H54 (cell line): Measurements from ENCODE around the gene GAS2.

ENCODE experiments used
- DNase-seq: peaks from one replicate; pipeline ENCODE4 v3.0.0; 2011; ENCODE audit warnings: low spot score, mixed read lengths; ENCODE audit not compliant: insufficient read length
- FAIRE-seq: peaks from 3 replicates; lab custom pipeline; 2011; peaks lifted over from hg19 to GRCh38; lab: Jason Lieb, UNC
- POLR2A ChIP-seq: IDR thresholded peaks from 2 replicates; pipeline ENCODE4 v1.6.1; 2011; ENCODE audit warnings: low read depth, mild to moderate bottlenecking, low read length

The GAS2 gene

DNA sequence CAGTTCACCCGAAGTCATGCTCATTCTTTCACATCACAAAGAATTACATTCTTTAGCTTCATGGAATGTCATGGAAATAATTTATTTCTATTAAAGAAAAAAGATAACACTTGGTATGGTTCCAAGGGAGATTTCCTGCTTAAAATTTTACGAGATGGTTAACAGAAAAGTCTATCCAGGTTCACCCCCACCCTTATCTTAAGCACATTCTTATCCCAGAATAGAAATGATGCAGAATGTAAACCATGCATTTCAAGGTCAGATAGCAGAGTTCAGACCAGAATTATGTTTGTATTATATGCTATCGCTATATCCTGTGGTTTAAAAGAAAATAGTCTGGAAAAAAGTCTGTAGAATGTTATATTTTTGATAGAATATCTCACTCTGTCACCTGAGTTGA lies 58.7 kb downstream of the GAS2 start:
- DNase-seq (no peak), FAIRE-seq (no peak)

DNA sequence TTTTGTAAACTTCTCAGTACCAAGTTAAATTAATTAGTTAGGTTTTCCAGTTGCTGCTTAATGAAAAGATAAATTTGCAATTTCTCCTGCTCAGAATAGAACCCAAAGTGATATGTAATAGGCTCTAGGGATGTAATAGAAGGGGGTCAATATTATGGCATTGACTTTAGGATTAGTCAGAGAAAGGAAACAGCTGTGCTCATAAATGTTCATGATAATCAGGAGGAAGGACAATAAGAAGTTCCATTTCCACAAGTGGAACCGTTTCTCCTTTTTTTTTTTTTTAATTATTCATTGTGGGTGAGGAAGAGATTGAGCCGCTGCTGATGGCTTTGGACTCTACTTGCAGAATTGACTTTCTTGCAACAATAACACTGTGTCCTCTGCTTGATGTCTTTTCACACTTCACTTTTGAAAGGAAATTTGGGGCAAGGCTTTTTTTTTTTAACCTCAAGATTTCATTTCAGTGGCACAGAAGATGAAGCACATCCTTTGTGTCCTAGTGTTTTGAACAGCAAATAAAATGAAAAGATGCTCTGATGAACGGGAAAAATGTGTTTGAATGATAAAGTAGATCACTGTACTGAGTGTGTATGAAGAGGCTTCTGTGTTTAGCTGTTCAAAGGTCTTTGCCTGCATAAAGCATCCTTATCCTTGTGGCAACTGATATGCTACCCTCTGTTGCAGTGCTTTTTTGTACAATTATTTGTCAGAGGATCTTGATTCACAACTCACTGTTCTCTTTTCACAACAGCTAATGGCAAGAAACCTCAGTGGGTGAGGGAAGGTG lies 62.4 kb downstream of the GAS2 start:
- no peak for DNase-seq
- TF ChIP-seq POLR2A = no peak
- FAIRE-seq = no peak

More for the DNA sequence above, 58.7 kb downstream of the GAS2 start:
- TF ChIP-seq POLR2A = no peak

GRCh38 chr11:22730319-22730718 lies 63.9 kb downstream of the GAS2 start:
- FAIRE-seq (no peak), DNase-seq (no peak)

GRCh38 chr11:22732588-22732987 lies 66.2 kb downstream of the GAS2 start:
- no peak for FAIRE-seq
- no peak for TF ChIP-seq POLR2A
- no peak for DNase-seq

More at GRCh38 chr11:22730319-22730718, 63.9 kb downstream of the GAS2 start:
- TF ChIP-seq POLR2A = no peak

DNA sequence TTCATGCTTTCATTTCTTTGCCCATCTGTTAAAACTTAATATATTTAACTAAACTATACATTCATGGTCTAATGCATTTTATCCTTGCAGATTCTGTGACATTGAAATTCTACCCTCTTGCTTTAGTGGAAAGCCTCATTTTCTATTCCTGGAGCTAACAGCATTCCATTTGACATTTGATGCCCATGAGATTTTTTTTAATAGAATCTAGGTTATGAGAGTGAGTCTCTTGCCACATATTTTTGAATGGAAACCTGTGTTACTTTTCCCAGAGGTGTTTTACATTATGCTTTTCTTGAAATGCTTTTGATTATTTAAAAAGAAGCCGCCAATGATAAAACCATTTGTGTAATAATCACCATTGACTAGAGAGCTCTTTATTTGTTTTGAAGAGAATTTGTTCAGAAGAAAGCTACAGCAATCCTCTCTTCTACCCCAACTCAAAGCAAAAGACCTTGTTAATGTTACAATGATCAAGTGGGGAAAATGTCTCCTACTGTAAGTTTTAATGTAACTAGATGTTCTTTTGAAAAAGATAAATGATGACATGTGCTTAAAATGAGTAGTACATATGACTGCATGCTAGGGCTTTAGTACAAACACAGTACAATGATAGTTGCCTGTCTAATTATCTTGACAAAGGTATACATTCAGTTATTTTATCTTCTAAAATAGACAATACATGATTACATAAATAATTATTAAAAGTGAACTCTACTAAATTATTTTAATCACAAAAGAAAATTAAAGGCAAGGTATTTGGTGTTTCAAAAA lies 67.3 kb downstream of the GAS2 start:
- FAIRE-seq (no peak), DNase-seq (no peak)
- TF ChIP-seq POLR2A = no peak

- FAIRE-seq = no peak
Observed at GRCh38 chr11:22734628-22735345, 68.4 kb downstream of the GAS2 start.

GRCh38 chr11:22742157-22742613 lies 75.8 kb downstream of the GAS2 start:
- TF ChIP-seq POLR2A = no peak
- DNase-seq = no peak
- FAIRE-seq = no peak

More at GRCh38 chr11:22734628-22735345, 68.4 kb downstream of the GAS2 start:
- no peak for DNase-seq
- TF ChIP-seq POLR2A = no peak

DNA sequence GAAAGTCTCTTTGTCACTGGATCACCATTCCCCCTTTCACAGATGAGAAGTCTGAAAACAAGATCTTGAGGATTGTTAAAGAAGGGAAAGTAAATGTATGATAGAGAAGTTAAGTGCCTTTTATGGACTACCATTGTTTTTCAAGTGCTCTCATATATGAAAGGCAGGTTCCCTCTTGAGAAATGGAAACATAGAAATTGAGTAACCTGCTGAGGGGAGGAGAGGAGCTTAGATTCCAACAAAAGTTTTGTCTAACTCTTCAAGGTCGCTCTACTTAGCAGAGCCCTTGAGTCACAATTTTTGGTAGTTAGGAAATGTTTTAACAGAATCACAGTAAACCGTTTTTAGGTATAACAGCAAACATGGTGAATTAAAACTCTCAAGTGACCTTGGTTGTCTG lies 83.1 kb downstream of the GAS2 start:
- no peak for FAIRE-seq
- no peak for DNase-seq
- TF ChIP-seq POLR2A = no peak

GRCh38 chr11:22752908-22753310 lies 86.5 kb downstream of the GAS2 start:
- DNase-seq = no peak
- FAIRE-seq = no peak
- no peak for TF ChIP-seq POLR2A

- DNase-seq (no peak), FAIRE-seq (no peak)
Observed at GRCh38 chr11:22753416-22753815, 87.0 kb downstream of the GAS2 start.

GRCh38 chr11:22761066-22761465 lies 94.7 kb downstream of the GAS2 start:
- DNase-seq (no peak), FAIRE-seq (no peak)
- no peak for TF ChIP-seq POLR2A

More at GRCh38 chr11:22753416-22753815, 87.0 kb downstream of the GAS2 start:
- TF ChIP-seq POLR2A = no peak

DNA sequence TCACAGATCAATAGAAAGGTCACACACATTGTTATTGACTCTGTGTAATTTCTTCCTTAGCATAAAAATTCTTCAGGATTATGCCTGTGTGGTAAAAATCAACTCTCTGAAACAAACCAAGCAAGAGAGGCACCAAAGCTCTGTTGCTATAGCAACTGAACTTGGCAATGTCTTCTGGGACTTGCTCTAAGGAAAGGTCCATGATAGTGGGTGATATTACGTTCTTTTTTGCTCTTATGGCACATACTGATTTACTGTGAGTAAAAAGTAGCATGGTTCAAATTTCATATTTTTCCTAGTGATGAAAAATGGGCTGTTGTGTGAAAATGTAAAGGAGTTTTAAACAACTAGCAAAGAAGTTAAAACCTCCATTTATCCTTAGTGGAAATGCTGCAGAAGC lies 96.8 kb downstream of the GAS2 start:
- no peak for TF ChIP-seq POLR2A
- FAIRE-seq (no peak), DNase-seq (no peak)

GRCh38 chr11:22764735-22765134 lies 98.3 kb downstream of the GAS2 start:
- DNase-seq (no peak), FAIRE-seq (no peak)
- TF ChIP-seq POLR2A = no peak

DNA sequence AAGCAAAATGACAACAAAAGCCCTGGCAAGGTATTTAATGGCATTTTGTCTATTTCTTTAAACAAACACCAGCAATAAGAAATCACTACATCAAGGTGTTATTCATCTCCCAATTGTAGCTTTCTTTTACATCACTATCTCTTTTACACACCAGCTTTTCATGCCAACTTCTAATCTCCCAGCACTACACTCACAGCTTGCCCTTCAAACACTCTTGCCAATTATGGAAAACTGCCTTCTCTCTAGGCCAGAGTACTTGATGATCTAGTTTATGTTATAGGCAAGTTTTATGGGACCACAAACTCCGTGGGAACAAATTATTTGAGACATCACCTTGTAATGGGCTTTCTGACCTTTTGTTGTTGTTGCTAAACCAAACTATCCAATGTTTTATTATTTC lies 101.9 kb downstream of the GAS2 start:
- no peak for TF ChIP-seq POLR2A
- no peak for DNase-seq
- no peak for FAIRE-seq
